ENCODE data around the gene C1orf21. TPM values are rescaled to one million over a fixed set of nuclear protein-coding genes. Genes with fewer than 3 reads are reported as not detected.

C1orf21 gene
- total and polyA plus RNA-seq, 12 donors = 23.2 to 177 (median 87.9) TPM

DNA sequence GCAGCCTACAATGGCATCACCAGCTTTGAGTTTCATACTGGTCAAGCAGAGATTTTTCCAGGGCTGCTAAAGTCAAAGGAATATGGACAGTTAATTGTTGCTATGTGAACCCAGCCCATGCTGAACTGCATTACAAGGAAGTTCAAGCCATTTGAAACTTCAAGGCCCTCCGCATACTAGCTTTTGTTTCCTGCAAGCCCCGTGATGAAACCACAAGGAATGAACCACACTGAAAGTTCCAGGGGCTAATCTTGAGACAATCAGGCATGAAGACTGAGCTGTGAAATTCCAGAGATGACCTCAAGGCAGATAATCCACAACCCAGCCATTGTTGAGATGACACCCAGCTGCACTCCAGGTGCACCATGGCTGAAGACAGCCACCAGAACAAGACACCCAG lies 180.8 kb downstream of the C1orf21 start:
- WGBS, 4 donors = 76 to 88% (median 82%) methylated on average over 2 of the region's 2 CpGs
- Histone ChIP-seq H3K36me3 (replicated peaks in 1 of 2) (no peaks in the 10 kb centered on the region), H3K9me3 (replicated peaks in 1 of 3) (no peaks in the 10 kb centered on the region), H3K27ac (no peak overlapping the region), H3K27me3 (no peaks in the 10 kb centered on the region), H3K4me3 (no peak overlapping the region), H3K4me1 (replicated peaks in 1 of 2) (peaks cover 6 to 14% of the 10 kb centered on the region in 2 donors)
- intact Hi-C loops (cut with DNase I) = loop anchor here in 1 of 2 donors (10.0 kb wide), 1 partner anchor 97 kb away; no protein-coding TSS in a partner anchor
- no peak for DNase-seq
- no peak for TF ChIP-seq POLR2A (IDR thresholded peaks at IDR 0.05)
- TF ChIP-seq, protein P1, sequence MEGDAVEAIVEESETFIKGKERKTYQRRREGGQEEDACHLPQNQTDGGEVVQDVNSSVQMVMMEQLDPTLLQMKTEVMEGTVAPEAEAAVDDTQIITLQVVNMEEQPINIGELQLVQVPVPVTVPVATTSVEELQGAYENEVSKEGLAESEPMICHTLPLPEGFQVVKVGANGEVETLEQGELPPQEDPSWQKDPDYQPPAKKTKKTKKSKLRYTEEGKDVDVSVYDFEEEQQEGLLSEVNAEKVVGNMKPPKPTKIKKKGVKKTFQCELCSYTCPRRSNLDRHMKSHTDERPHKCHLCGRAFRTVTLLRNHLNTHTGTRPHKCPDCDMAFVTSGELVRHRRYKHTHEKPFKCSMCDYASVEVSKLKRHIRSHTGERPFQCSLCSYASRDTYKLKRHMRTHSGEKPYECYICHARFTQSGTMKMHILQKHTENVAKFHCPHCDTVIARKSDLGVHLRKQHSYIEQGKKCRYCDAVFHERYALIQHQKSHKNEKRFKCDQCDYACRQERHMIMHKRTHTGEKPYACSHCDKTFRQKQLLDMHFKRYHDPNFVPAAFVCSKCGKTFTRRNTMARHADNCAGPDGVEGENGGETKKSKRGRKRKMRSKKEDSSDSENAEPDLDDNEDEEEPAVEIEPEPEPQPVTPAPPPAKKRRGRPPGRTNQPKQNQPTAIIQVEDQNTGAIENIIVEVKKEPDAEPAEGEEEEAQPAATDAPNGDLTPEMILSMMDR (IDR thresholded peaks at IDR 0.05) = no peak

DNA sequence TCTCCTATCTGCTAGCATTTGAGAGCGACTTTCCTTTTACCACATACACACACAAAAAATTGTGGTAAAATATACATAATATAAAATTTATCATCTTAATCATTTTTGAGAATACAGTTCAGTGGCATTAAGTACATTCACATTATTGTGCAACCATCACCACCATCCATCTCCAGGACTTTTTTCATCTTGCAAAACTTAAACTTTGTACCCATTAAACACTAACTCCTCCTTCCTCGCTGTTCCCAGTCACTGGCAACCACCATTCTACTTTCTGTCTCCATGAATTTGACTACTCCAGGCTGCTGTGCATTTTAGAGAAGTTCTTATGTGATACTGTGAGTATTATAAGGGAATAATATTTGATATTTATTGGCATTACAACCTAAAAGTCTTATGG lies 181.3 kb downstream of the C1orf21 start:
- 93 to 97% (median 96%) methylated on average over 2 of the region's 2 CpGs for WGBS, 4 donors
- no peak for DNase-seq
- H3K4me3 ChIP-seq = no peak overlapping the region
- peaks cover under 1 to 9% of the 10 kb centered on the region in 2 donors for H3K4me1 ChIP-seq (replicated peaks in 1 of 2)
- TF ChIP-seq, protein P1 (IDR thresholded peaks at IDR 0.05) = no peak
- no peak for TF ChIP-seq POLR2A (IDR thresholded peaks at IDR 0.05)
- no peak overlapping the region for H3K27ac ChIP-seq
- H3K27me3 ChIP-seq = no peaks in the 10 kb centered on the region
- H3K9me3 ChIP-seq (replicated peaks in 1 of 3) = no peaks in the 10 kb centered on the region
- intact Hi-C loops (cut with DNase I) = loop anchor here in 1 of 2 donors (10.0 kb wide), 1 partner anchor 97 kb away; no protein-coding TSS in a partner anchor
- no peaks in the 10 kb centered on the region for H3K36me3 ChIP-seq (replicated peaks in 1 of 2)

DNA sequence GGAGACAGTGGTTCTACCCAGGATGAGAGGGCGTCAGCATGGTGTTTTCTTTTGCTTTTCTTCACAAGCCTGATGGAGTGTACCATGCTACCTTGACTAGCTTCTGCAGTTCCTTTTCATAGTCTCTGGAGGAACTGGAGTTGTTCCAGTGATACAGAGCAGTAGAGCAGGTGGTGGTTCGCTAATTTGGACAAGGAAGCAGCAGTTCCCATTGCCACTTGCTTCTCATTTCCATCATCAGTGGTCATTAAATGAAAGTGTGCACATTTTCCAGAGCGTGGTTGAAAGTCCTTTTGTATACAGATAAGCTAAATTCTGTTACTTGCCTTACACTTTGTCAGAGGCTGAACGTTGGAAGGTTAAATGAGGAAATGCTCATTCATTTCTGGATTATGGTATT lies 182.3 kb downstream of the C1orf21 start:
- Histone ChIP-seq H3K4me3 (no peak overlapping the region), H3K36me3 (replicated peaks in 1 of 2) (no peaks in the 10 kb centered on the region), H3K27me3 (no peaks in the 10 kb centered on the region), H3K9me3 (replicated peaks in 1 of 3) (no peaks in the 10 kb centered on the region), H3K27ac (no peak overlapping the region), H3K4me1 (replicated peaks in 1 of 2) (no peaks in the 10 kb centered on the region)
- DNase-seq = no peak
- intact Hi-C loops (cut with DNase I) = loop anchor here in 1 of 2 donors (10.0 kb wide), 1 partner anchor 96 kb away; no protein-coding TSS in a partner anchor
- TF ChIP-seq POLR2A (IDR thresholded peaks at IDR 0.05) = no peak
- TF ChIP-seq, protein P1 (IDR thresholded peaks at IDR 0.05) = no peak
- 82 to 91% (median 85%) methylated on average over 4 of the region's 4 CpGs for WGBS, 4 donors

DNA sequence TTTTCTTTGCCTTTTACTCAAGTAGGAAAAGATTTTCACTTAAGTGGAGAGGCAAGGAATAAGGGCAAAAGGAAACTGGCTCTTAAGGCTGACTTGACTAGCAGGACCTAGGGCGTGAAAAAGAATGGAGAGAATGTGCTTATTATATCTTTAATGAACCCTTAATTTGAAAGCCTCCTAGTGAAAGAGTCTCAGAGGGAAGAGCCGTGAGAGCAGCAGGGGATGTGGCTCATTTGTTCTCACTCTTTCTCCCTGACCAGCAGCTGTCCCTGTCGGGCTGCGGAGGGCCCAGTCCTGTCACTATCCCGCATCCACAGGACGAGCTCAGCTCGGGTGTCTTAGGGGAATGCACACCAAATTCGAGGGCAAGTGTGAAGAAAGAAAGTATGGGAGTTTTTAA lies 187.8 kb downstream of the C1orf21 start:
- Histone ChIP-seq H3K4me3 (no peak overlapping the region), H3K27me3 (no peaks in the 10 kb centered on the region), H3K36me3 (replicated peaks in 1 of 2) (no peaks in the 10 kb centered on the region), H3K9me3 (replicated peaks in 1 of 3) (no peaks in the 10 kb centered on the region), H3K27ac (no peak overlapping the region), H3K4me1 (replicated peaks in 1 of 2) (peaks cover 0 to 3% of the 10 kb centered on the region in 2 donors)
- TF ChIP-seq, protein P1 (IDR thresholded peaks at IDR 0.05) = no peak
- no peak for TF ChIP-seq POLR2A (IDR thresholded peaks at IDR 0.05)
- intact Hi-C loops (cut with DNase I) = no loop called here
- DNase-seq = no peak
- WGBS, 4 donors = 89% methylated on average over 8 of the region's 8 CpGs
